Motor neuron (in vitro differentiated cells): Measurements from ENCODE around the gene IL1RN. TPM values are rescaled to one million over a fixed set of nuclear protein-coding genes. Genes with fewer than 3 reads are reported as not detected.
"Not testable (repeated sequence)": the region's sequence is repeated elsewhere in the genome, so short reads cannot be mapped to it uniquely, and the experiment has no call there.

Source experiments
- ATAC-seq, 8 experiments: fragments of 200-7000 bp; cut with Tn5 transposase; replicated peaks in 6 of 8; 2 replicates each; pipeline ENCODE4 v1.8.0; 2021; ENCODE audit warnings: mild to moderate bottlenecking in 8 of 8, moderate library complexity in 8 of 8
- H3K27ac ChIP-seq, 2 donors: fragments of 250-450 bp; sonication (Bioruptor Pico); 2 replicates each; pipeline ENCODE4 v1.9.0; 2021; ENCODE audit warnings: antibody characterized with exemption in 2 of 2, mild to moderate bottlenecking in 2 of 2, moderate library complexity in 1 of 2
- H3K4me1 ChIP-seq, 2 donors: fragments of 250-450 bp; sonication (Bioruptor Pico); replicated peaks in 1 of 2; 2 replicates each; pipeline ENCODE4 v1.6.1; 2021; ENCODE audit warnings: antibody characterized with exemption in 2 of 2, mild to moderate bottlenecking in 2 of 2, moderate library complexity in 1 of 2
- H3K4me3 ChIP-seq, 5 donors: fragments of 250-450 bp; sonication (Bioruptor Pico); 2 replicates each; pipeline ENCODE4 v1.9.0; 2021; ENCODE audit warnings: antibody characterized with exemption in 5 of 5, mild to moderate bottlenecking in 5 of 5, moderate library complexity in 4 of 5
- WGBS, 10 experiments: fragments of 450-650 bp; shearing (Covaris generic); methylation state at CpG; one replicate each; pipeline ENCODE4 v1.0.0; 2022; 5-methylcytosine and 5-hydroxymethylcytosine counted together
- in situ Hi-C, 9 experiments: fragments of 400-800 bp; cut with MboI; loops; one replicate each; pipeline ENCODE4 v1.15.0; 2021; ENCODE audit warnings: low sequenced_read_pairs in 9 of 9, low pct_unique_long_range_greater_than_20kb in 2 of 9; ENCODE audit not compliant: unreplicated experiment in 9 of 9
- total RNA-seq, 8 experiments: library from RNA; unstranded; fragments of 300-600 nt; gene quantifications; 2 replicates each; pipeline versions ENCODE4 v1.2.3 to v1.2.4, GENCODE V29; 2022

Gene IL1RN
- total RNA-seq, 8 experiments from 2014 or later = 0.21 to 1.3 (median 0.69) TPM; not detected in 4

GRCh38 chr2:113091231-113091896, 36.0 kb upstream of the IL1RN start:
- Histone ChIP-seq H3K27ac (no peak overlapping the region), H3K4me3 (no peak overlapping the region), H3K4me1 (peaks cover 0 to 3% of the 10 kb centered on the region in 2 donors)
- in situ Hi-C loops = no loop called here
- no peak for ATAC-seq
- 5 to 87% (median 53%) methylated on average over 2 to 4 of the region's 4 CpGs for WGBS, 10 experiments

- Histone ChIP-seq H3K4me3 (no peak overlapping the region), H3K4me1 (peaks cover 0 to 3% of the 10 kb centered on the region in 2 donors), H3K27ac (no peak overlapping the region)
- peak in 3 of 8 experiments; percentile 13 to 76 (median 76) for ATAC-seq
- in situ Hi-C loops = no loop called here
- WGBS, 10 experiments = 0 to 80% (median 60%) methylated on average over 1 to 4 of the region's 5 CpGs
These were observed 34.4 kb upstream of the IL1RN start for GRCh38 chr2:113092864-113093612.

GRCh38 chr2:113093613-113093977, 33.8 kb upstream of the IL1RN start:
- Histone ChIP-seq H3K4me3 (no peak overlapping the region), H3K27ac (no peak overlapping the region), H3K4me1 (peaks cover 0 to 3% of the 10 kb centered on the region in 2 donors)
- ATAC-seq = peak in 2 of 8 experiments; percentile 22 to 45
- in situ Hi-C loops = no loop called here
- WGBS, 10 experiments = 0 to 60% (median 9%) methylated on average over 1 to 2 of the region's 2 CpGs; no CpG with 5 or more reads in 2 of the 10 experiments

- H3K27ac ChIP-seq, H3K4me1 ChIP-seq, H3K4me3 ChIP-seq, in situ Hi-C loops, ATAC-seq: not testable (repeated sequence)
- 80 to 88% methylated on average over 1 to 3 of the region's 14 CpGs; no CpG with 5 or more reads in 8 of the 10 experiments for WGBS, 10 experiments
These were observed 31.1 kb upstream of the IL1RN start for GRCh38 chr2:113096306-113096705.

- ATAC-seq, H3K4me3 ChIP-seq, in situ Hi-C loops, H3K4me1 ChIP-seq, H3K27ac ChIP-seq: not testable (repeated sequence)
- 6 to 100% (median 80%) methylated on average over 1 to 2 of the region's 2 CpGs; no CpG with 5 or more reads in 1 of the 10 experiments for WGBS, 10 experiments
These were observed 30.4 kb upstream of the IL1RN start for GRCh38 chr2:113096842-113097618.

GRCh38 chr2:113098041-113098440, 29.4 kb upstream of the IL1RN start:
- ATAC-seq = no peak
- in situ Hi-C loops = no loop called here

GRCh38 chr2:113098532-113098931, 28.9 kb upstream of the IL1RN start:
- WGBS, 10 experiments = 40 to 80% (median 66%) methylated on average over 1 to 4 of the region's 6 CpGs; no CpG with 5 or more reads in 5 of the 10 experiments
- in situ Hi-C loops = no loop called here
- Histone ChIP-seq H3K4me1 (no peaks in the 10 kb centered on the region), H3K27ac (no peak overlapping the region), H3K4me3 (no peak overlapping the region)
- no peak for ATAC-seq

More at GRCh38 chr2:113098041-113098440, 29.4 kb upstream of the IL1RN start:
- Histone ChIP-seq H3K4me1 (no peaks in the 10 kb centered on the region), H3K27ac (no peak overlapping the region), H3K4me3 (no peak overlapping the region)
- 77 to 91% (median 83%) methylated on average over 1 to 4 of the region's 4 CpGs for WGBS, 10 experiments

GRCh38 chr2:113102133-113102532, 25.3 kb upstream of the IL1RN start:
- in situ Hi-C loops = no loop called here
- WGBS, 10 experiments = 60 to 90% (median 79%) methylated on average over 1 to 2 of the region's 2 CpGs; no CpG with 5 or more reads in 7 of the 10 experiments

GRCh38 chr2:113103277-113103676, 24.1 kb upstream of the IL1RN start:
- no peaks in the 10 kb centered on the region for H3K4me1 ChIP-seq
- no peak overlapping the region for H3K4me3 ChIP-seq
- WGBS, 10 experiments = 62 to 94% (median 80%) methylated on average over 1 to 4 of the region's 4 CpGs; no CpG with 5 or more reads in 3 of the 10 experiments
- in situ Hi-C loops = no loop called here
- H3K27ac ChIP-seq = no peak overlapping the region
- ATAC-seq = no peak

More at GRCh38 chr2:113102133-113102532, 25.3 kb upstream of the IL1RN start:
- no peak for ATAC-seq
- no peaks in the 10 kb centered on the region for H3K4me1 ChIP-seq
- no peak overlapping the region for H3K4me3 ChIP-seq
- no peak overlapping the region for H3K27ac ChIP-seq

- in situ Hi-C loops = no loop called here
- H3K4me3 ChIP-seq = no peak overlapping the region
- no peaks in the 10 kb centered on the region for H3K4me1 ChIP-seq
- ATAC-seq = no peak
- no peak overlapping the region for H3K27ac ChIP-seq
- 5 to 85% (median 54%) methylated on average over 1 to 3 of the region's 3 CpGs; no CpG with 5 or more reads in 4 of the 10 experiments for WGBS, 10 experiments
These were observed 23.3 kb upstream of the IL1RN start for GRCh38 chr2:113104054-113104611.

- 39 to 93% (median 70%) methylated on average over 2 to 5 of the region's 6 CpGs; no CpG with 5 or more reads in 1 of the 10 experiments for WGBS, 10 experiments
- Histone ChIP-seq H3K4me1 (no peaks in the 10 kb centered on the region), H3K4me3 (no peak overlapping the region), H3K27ac (no peak overlapping the region)
- in situ Hi-C loops = no loop called here
- ATAC-seq = peak in 2 of 8 experiments; percentile 16 to 62
These were observed 22.2 kb upstream of the IL1RN start for GRCh38 chr2:113105047-113105785.

GRCh38 chr2:113111121-113111520, 16.3 kb upstream of the IL1RN start:
- ATAC-seq = no peak
- H3K4me1 ChIP-seq = no peaks in the 10 kb centered on the region
- in situ Hi-C loops = no loop called here
- 54 to 100% (median 78%) methylated on average over 1 to 3 of the region's 3 CpGs; no CpG with 5 or more reads in 1 of the 10 experiments for WGBS, 10 experiments
- H3K4me3 ChIP-seq = no peak overlapping the region
- H3K27ac ChIP-seq = no peak overlapping the region
